SKM-1 treated with dmso at 0.1 percent for 144 hours (cell line): ENCODE results near the gene MGRN1.
A peak's percentile ranks its signal among the peaks of the same experiment; 100 is the strongest.

Source experiments
- DNase-seq: peaks from one replicate; lab custom pipeline; 2025; ENCODE audit not compliant: unreplicated experiment; lab: John Stamatoyannopoulos, UW

MGRN1 gene

DNA sequence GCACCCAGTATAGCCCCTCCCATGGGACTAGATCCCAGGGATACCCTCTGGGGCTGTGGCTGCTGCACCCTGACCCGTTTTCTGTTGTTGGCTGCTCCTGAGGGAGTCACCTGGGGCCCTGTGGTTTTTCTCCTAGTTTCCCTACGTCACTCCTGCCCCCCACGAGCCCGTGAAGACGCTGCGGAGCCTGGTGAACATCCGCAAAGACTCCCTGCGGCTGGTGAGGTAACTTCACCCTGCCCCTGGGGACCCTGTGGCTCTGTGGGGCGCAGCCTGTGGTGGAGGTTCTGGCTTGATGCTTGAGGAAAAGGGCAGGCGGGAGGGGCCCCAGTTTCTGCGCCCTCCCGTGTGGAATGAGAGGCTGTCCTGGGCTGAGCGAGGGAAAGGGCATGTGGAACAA lies 27.2 kb downstream of the MGRN1 start:
- DNase-seq: no peak

DNA sequence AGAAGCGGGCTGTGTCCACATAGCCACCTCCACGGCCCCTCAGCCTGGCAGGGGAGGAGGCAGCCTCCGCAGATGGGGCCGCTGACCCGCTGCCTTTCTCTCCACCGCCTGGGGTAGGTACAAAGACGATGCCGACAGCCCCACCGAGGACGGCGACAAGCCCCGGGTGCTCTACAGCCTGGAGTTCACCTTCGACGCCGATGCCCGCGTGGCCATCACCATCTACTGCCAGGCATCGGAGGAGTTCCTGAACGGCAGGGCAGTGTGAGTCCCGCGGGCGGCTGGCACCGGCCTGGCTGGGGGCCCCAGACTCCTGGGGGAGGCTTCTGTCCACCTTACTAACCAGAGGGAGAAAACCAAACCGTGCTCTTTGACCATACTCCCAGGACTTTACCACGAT lies 27.9 kb downstream of the MGRN1 start:
- DNase-seq: no peak

DNA sequence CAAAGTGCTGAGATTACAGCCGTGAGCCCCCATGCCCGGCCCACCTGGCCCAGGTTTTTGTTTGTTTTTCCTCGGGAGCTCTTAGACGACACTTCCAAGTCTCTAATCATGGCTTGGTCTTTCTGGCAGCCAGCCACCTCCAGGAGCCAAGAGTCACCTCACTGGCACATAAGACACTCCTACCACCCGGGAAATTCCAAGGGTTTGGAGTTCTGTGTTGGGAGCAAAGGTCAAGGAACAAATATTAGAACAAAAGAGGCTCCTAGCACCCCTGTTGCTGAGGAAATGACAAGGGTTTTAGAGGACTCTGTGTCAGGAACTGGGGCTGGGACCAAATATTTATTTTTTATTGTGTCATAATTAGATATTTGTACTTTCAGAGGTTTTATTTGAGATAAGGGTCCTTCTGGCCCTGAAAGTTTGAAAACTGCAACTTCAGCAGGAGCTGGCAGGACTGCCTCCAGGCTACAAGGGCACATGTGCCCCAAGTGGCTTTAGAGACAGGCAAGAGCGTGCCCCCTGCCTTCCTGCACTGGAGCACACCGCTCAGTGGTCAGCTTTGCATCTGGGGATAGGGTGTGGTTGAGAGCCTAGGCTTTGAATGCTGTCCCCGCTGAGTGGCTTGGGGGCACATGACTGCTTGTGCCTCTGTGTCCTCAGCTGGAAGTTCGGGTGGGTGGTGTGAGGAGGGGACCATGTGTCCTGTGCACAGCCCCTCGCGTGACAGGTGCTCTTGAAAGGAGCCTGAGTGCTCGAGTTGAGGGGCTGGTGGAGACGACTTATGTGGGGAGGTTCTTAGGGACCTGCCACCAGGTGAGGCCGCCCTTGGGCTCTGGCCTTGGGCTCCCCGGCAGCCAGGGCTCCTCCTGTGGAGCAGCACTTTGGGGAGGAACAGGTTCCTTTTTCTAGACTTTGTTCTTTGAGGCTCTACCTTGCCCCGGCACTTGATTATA lies 29.7 kb downstream of the MGRN1 start:
- DNase-seq: no peak

DNA sequence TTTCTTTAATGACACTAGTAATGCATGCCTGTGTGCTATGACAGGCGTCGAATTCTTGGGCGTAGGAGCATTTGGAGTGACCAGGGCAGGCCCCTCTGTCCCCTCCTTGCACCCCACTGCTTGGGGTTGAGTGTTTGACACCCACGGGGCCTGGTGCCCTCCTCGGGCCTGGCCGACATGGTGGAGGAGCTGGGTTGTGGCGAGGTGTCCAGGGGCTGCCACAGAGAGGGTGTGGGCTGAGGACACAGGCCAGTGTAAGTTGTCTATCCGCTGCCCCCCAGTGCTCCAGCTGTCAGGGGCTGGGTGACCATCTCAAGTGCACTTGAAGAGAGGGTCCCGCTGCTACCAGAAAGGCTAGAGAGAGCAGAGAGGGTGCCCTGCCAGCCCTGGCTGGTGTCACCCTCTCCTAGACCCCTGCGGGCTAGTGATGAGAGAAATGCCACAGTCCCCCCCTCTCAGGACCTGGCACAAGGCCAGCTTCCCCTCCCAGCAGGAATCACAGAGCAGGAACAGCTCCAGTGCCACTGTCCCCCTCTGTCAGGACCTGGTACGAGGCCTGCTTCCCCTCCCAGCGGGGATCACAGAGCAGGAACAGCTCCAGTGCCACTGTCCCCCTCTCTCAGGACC lies 30.5 kb downstream of the MGRN1 start:
- DNase-seq: no peak

DNA sequence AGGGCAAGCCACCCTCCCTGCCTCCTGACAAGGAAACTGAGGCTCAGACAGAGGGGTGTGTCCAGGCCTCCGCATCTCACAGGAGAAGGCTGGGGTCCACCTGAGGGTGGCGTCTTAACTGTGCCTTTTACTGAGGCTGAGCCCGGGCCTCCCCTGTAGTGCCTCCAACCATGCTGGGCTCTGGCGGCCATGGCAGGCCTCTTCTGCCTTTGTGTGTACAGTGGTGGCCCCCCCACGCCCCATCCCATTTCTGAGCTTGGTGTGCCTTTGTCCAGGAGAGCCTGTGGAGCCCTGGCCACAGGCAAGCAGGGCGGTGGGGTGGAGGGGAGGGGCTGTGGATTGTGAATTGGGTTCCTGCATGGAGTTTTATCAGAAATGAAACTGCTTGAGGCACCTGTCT lies 31.2 kb downstream of the MGRN1 start:
- no peak for DNase-seq

DNA sequence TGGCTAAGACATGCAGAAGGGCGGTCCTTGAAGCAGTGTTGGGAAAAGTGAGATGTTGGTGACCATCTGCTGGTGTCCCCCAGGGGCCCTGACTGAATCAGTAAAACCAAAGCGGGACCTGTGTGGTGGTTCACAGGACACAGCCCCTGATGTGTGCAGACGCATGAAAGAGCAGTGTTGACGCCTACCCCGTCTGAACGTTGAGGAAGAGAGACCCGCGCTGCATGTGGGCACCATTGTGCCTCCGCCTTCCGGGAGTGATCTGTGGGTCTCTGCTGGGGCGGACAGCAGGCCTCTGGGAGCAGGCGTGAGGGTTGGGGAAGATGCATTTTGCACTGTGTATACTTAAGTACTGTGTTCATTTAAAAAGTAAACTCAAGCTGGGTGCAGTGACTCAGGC lies 31.6 kb downstream of the MGRN1 start:
- DNase-seq: no peak

DNA sequence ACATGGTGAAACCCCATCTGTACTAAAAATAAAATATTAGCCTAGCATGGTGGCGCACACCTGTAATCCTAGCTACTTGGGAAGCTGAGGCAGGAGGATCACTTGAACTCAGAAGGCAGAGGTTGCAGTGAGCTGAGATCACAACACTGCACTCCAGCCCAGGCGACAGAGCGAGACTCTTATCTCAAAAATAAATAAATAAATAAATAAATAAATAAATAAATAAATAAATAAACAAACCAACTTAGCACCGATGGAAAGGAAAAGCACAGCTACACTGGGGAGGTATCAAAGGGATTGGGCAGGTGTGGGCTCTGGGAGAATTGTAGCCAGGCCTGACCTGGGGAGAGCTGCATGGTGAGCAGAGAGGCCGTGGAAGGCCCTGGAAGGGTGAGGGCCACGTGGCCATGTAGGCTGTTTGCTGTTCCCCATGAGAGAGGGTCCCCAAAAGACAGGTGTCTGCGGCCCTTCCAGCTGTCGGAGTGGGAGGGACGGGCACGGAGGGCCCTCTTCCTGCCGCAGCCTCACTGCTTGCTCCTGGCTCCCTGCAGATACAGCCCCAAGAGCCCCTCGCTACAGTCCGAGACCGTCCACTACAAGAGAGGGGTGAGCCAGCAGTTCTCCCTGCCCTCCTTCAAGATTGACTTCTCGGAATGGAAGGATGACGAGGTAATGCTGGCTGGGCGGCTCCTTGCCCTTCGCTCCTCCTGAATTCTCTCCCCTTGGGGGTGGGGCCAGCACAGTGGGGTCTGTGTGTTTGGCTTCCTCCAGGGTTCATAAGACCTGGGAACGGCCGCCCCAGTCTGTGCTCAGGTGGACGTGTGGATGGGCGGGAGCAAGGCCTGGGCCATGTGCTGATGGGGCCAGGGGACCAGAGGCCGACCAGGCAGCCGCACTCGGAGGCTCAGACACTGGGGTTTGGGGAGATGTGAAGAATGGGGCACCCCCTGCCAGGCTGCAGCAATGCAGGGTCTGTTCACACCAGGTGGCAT lies 32.4 kb downstream of the MGRN1 start:
- no peak for DNase-seq

DNA sequence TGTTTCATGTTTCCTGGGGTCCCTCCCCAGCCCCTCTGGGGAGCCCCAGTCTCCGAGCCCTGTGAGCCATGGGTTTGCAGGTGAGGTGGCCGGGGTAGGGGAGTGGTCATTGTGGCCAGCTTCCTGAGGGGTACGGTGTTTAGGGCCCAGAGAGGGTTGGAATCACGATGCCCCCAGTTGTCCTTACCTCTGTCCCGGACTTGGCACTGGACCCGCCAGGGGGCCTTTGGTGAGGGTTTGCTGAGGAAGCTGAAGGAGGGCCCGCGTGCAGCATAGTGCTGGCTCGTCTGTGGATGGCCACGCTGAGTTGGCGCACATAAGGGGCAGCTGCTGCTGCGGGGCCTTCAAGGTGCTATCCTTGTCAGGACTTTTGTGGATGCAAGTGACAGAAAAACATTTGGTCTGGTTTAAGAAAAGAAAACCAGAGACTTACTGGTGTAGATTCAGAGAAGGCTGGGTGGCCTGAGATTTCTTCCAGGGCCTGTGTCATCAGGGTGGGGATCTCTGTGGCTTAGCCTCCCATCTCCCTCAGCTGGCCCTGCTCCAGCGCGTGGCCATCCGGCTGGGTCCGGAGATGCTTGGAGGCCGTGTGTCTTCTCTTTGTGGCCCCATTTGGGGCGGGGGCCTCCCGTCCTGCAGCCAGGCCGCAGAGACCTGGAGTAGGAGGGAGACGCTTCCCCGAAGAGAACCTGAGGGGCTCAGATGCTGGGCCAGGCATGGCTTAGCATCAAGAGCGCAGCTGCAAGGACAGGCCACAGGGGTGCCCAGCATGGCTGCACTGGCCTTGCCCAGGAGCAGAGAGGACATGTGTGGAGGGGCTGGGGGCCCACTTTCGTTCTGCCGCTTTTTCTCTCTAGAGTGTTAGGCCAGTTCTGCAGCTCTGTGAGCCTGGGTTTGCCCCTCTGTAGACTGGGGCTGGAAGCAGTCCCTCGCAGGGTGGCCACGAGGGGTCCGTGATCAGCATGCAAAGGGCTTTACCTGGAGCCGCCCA lies 35.0 kb downstream of the MGRN1 start:
- no peak for DNase-seq

DNA sequence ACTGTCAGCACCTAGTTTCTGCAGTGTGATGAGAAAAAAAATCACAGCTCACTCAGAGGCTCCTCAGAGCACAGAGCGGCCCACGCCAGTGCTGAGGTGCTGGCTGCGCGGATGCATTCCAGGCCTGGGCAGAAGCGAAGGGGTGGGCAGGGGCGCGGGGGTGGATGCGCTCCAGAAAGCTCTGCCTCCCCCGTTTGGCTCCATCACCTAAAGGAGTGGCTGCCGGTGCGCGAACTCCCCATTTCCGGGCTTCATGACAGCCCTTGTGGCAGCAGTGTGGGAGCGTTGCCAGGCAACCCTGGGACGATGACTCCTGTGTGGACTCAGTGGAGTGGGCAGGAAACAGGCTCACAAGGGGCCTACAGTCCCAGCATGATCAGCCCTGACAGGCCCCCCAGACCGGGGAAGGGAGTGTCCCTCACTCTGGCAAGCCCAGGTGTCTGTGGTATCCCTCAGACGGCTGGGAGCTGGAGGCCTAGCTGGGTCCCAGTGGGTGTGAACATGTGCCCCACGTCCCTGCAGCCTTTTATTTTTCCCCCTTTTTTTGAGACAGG lies 35.9 kb downstream of the MGRN1 start:
- DNase-seq: no peak

DNA sequence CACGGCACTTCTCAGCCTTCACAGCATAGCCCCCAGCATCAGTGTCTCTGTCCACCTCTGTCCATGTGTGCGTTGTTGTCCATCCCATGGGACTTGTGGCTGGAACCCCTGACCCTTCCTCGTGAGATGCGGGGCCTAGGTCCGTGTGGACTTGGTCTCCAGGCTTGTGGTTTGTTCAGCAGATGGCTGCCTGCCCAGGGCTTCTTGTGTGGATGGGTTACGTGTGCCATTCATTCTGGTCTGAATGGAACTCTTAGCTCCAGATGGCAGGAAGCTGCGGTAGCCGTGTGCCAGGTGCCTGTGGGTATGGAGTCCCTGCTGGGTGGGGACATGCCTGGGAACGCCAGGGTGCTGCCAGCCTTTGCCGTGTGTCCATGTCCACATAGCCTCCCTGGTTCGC lies 37.0 kb downstream of the MGRN1 start:
- DNase-seq: no peak

DNA sequence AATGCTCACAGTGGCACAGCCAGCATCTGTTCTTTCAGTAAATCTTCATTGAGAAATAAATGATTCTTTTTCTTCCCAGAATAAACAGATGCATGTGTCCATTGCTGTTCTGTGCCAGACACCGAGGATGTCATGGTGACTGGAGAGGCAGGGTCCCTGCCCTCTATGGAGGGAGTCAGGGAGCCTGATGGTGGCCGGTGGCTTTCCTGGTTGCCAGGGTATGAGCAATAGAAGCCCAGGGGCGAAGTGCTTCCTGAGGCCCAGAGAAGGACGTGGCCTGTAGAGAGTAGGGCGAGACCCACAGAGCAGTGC lies 38.8 kb downstream of the MGRN1 start:
- no peak for DNase-seq

DNA sequence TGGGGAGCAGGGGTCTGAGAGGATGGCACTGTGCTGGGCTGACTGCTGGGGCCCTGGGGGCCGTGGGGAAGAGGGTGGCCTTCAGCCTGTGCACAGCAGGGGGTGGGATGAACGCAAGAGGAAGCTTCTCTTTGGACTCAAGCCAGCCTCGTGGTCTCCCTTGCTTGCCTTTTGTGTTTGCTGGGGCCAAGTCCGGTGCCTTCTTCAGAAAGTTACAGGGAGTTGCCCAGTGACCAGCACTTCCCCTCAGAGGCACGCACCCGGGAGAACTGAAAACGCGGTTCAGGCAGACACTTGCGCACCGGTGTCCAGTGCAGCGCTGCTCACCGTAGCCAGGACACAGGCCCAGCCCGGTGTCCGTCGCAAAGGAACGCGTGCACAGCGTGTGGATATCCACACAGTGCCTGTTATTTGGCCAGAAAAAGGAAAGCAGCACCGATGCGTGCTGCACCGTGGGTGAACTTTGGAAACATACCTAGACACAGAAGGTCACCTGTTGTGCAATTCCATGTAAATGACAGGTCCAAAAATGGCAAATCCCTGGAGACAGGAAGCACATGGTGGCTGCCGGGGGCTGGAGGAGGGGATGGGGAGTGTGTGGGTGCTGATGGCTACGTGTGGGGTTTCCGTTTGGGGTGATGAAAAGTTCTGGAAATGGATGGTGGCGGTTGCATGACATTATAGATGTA lies 39.3 kb downstream of the MGRN1 start:
- peak; percentile 91 for DNase-seq

DNA sequence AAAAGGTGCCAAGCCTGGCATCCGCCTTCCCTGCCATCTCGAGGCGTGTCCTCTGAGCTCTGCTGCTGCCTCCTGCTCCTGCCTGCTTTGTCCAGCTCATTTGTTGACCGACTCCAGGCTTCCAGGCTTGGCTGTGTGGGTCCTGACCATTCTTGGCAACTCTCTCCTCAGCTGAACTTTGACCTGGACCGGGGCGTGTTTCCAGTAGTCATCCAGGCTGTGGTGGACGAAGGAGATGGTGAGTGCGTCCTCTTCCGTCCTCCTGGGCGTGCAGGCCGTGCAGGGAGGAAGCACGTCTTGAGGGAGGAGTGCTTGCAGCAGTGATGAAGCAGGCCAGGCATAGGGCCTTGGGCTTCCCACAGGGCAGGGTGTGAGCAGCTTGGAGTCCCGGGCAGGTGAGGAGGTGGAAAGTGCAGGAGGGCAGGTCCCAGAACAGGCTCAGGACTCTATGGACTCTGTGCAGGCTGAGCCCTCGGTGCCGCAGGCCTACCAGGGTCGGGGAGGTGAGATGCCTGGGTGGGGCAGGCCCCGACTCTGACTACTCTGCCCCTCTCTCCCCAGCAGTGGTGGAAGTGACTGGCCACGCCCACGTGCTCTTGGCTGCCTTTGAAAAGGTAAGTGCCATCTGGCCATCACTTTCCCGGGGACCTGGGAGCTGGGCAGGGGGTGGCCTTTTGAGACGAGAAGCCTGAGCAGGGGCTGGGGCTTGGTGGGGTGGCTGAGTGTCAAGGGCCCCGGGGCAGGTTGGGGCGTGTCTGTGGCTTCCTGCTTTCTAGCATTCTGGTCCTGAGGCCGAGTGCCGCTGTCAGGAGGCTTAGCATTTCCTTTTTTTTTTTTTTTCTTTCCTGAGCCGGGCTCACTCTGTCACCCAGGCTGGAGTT lies 40.2 kb downstream of the MGRN1 start:
- DNase-seq: peak; percentile 62

DNA sequence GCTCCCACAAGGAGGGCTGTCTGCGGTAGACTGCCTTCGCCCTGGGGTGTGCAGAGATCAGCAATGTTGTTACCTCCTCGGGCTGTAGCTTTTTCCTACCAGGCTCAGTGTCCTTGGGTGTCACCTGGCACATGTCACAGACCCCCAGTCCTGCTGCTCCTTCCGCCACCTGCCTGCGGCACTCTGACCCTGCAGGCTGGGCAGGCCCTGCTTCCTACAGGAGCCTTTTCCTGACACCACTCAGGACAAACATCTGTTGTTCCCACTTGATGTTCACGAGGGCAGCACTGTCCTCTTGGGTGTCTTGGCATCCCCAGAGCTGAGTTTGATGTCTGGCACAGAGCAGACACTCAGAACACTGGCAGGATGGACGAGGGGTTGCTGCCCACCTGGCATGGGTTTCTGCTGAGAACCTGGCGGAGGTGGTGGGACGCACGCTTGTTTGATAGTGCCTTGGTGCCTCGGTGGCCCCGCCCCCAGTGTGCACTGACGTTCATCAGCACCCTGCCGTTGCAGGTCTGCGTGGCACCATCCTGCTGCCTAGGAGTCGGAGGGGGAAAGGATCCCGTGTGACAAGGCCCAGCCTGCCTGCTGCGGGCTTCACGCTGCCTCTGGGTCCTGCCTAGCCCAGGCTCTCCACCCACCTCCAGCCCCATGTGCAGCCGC lies 42.0 kb downstream of the MGRN1 start:
- no peak for DNase-seq

DNA sequence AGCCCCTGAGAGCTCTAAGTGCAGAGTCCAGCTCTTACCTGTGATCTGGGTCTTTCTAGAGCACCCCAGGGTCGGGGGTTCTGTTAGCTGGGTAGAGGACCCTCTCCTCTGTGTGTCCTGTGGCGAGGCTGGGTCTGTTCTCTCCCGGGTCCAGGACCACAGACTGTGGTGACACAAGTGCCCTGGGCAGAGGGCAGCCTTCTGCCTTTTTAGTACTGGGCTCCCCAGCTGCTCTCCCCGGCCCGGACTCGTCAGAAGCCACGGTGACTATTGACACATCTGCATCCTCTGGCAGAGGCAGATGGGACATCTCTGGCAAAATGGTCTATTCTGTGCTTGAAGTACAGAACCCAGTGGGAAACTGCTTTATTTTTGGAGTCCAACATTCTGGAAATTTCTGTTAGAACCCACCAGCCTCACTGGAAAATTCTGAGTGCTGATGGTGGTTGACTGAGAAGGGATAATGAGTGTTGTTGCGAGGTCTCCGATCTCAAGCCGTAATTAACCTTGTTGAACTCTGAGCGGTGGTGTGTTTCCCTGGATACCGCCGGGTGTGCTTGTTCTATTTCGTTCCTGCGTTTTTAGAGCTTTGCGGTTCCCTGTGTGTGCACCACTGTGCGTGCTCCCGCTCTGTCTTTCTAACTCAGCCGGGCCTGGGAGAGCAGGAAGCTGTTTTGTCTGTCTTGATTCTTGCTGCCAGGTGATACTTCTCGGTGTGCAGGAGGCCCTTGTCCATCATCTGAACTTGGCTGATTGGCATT lies 42.8 kb downstream of the MGRN1 start:
- DNase-seq: no peak

DNA sequence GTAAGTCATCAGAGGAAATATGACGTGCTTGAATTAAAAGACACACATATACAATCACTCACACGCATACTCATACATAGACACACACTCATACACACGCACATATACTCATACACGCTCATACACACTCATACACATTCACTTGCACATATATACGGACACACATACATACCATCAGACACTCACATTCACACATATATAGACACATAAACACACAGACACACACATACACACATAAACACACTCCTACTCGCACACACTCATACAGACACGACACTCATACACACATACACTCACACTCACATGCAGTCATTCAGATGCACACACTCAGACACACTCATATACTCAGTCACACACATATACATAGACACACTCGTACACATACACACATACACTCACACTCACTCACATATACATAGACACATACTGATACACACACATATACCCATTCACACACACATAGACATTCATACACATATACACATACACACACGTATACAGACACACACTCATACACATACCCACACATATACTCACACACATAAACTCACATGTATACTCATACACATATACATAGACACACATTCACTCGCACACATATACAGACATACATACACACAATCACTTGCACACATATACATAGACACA lies 43.8 kb downstream of the MGRN1 start:
- no peak for DNase-seq
